Hepatocyte (in vitro differentiated cells): ENCODE results near the gene DGCR8. TPM values are rescaled to one million over a fixed set of nuclear protein-coding genes. Genes with fewer than 3 reads are reported as not detected.

Experiments
- DNase-seq: peaks from one replicate; pipeline ENCODE4 v3.0.0-alpha.2; 2016; ENCODE audit warnings: low spot score
- H2AFZ ChIP-seq: fragments of 200-600 bp; sonication (generic); 2 replicates; pipeline ENCODE4 v1.6.0; 2016; ENCODE audit warnings: antibody characterized with exemption, mild to moderate bottlenecking
- H3K27ac ChIP-seq: fragments of 200-600 bp; sonication (generic); 2 replicates; pipeline ENCODE4 v1.5.1; 2016; ENCODE audit warnings: mild to moderate bottlenecking
- H3K27me3 ChIP-seq: fragments of 200-600 bp; sonication (generic); 2 replicates; pipeline ENCODE4 v1.6.1; 2016
- H3K36me3 ChIP-seq: fragments of 200-600 bp; sonication (generic); replicated peaks from 2 replicates; pipeline ENCODE4 v1.5.1; 2016; ENCODE audit warnings: low read depth; ENCODE audit not compliant: insufficient read depth
- H3K4me1 ChIP-seq: fragments of 200-600 bp; sonication (generic); 2 replicates; pipeline ENCODE4 v1.5.1; 2016; ENCODE audit warnings: mild to moderate bottlenecking, moderate library complexity; ENCODE audit not compliant: insufficient read depth
- H3K4me2 ChIP-seq: fragments of 200-600 bp; sonication (generic); 2 replicates; pipeline ENCODE4 v1.6.0; 2016
- H3K4me3 ChIP-seq: fragments of 200-600 bp; sonication (generic); 2 replicates; pipeline ENCODE4 v1.5.1; 2016; ENCODE audit warnings: mild to moderate bottlenecking
- H3K79me2 ChIP-seq: fragments of 200-600 bp; sonication (generic); 2 replicates; pipeline ENCODE4 v1.6.0; 2017; ENCODE audit warnings: mild to moderate bottlenecking
- H3K9me2 ChIP-seq: fragments of 200-600 bp; sonication (generic); replicated peaks from 2 replicates; pipeline ENCODE4 v1.6.0; 2017; ENCODE audit warnings: mild to moderate bottlenecking; ENCODE audit not compliant: insufficient read depth
- H3K9me3 ChIP-seq: fragments of 200-600 bp; sonication (generic); 2 replicates; pipeline ENCODE4 v1.5.1; 2016; ENCODE audit warnings: low read depth, mild to moderate bottlenecking
- H4K20me1 ChIP-seq: fragments of 200-600 bp; sonication (generic); 2 replicates; pipeline ENCODE4 v1.6.0; 2016; ENCODE audit warnings: mild to moderate bottlenecking; ENCODE audit not compliant: insufficient read depth, poor library complexity, severe bottlenecking
- CTCF ChIP-seq: fragments of 200-600 bp; sonication (generic); IDR thresholded peaks from 2 replicates; pipeline ENCODE4 v1.5.1; 2016; ENCODE audit warnings: antibody characterized with exemption, mild to moderate bottlenecking; ENCODE audit not compliant: poor library complexity
- EZH2 ChIP-seq: fragments of 200-600 bp; sonication (generic); IDR thresholded peaks from 2 replicates; pipeline ENCODE4 v1.6.1; 2016; ENCODE audit warnings: antibody characterized with exemption, mild to moderate bottlenecking, borderline replicate concordance
- EZH2phosphoT487 ChIP-seq: fragments of 200-600 bp; sonication (generic); IDR thresholded peaks from one replicate; pipeline ENCODE4 v1.6.1; 2018; ENCODE audit warnings: antibody characterized with exemption, mild to moderate bottlenecking, low read depth, moderate library complexity; ENCODE audit not compliant: unreplicated experiment, severe bottlenecking
- WGBS: methylation state at CpG from one replicate; pipeline ENCODE4 v1.1.6; 2016; ENCODE audit warnings: low lambda C conversion rate; ENCODE audit errors: missing lambda C conversion rate; 5-methylcytosine and 5-hydroxymethylcytosine counted together
- polyA plus RNA-seq: library from polyadenylated mRNA; unstranded; fragments of >200 nt; fragmentation: Nextera tagmentation; extraction: Ambion mirVana; gene quantifications from 2 replicates; pipeline ENCODE4 v1.2.1, GENCODE V29; 2016
- total RNA-seq: library from RNA; depleted of rRNA; stranded (reverse); fragments of >200 nt; gene quantifications from 2 replicates; pipeline ENCODE4 v1.2.3, GENCODE V29; 2014

Gene DGCR8
- total and polyA plus RNA-seq, 2 experiments from 2014 or later: 10.8 to 18.3 TPM

GRCh38 chr22:20096574-20097420 lies 16.8 kb downstream of the DGCR8 start:
- Histone ChIP-seq H3K27ac (no peak overlapping the region), H3K4me3 (no peak overlapping the region), H3K9me3 (no peaks in the 10 kb centered on the region), H2AFZ (no peak overlapping the region), H3K36me3 (no peaks in the 10 kb centered on the region), H3K27me3 (no peaks in the 10 kb centered on the region), H3K79me2 (peaks cover 26% of the 10 kb centered on the region), H3K9me2 (no peaks in the 10 kb centered on the region), H3K4me1 (no peaks in the 10 kb centered on the region), H3K4me2 (no peak overlapping the region), H4K20me1 (no peaks in the 10 kb centered on the region)
- no peak for DNase-seq
- 94% methylated on average over 2 of the region's 2 CpGs for WGBS
- no peak for TF ChIP-seq EZH2phosphoT487
- no peak for TF ChIP-seq CTCF
- TF ChIP-seq EZH2: no peak

- Histone ChIP-seq H3K79me2 (peaks cover 33% of the 10 kb centered on the region), H3K4me3 (no peak overlapping the region), H3K36me3 (no peaks in the 10 kb centered on the region)
Measured at GRCh38 chr22:20099099-20099711, 19.2 kb downstream of the DGCR8 start.

GRCh38 chr22:20101638-20102037 lies 21.6 kb downstream of the DGCR8 start:
- no peak for DNase-seq
- Histone ChIP-seq H3K4me2 (no peak overlapping the region), H3K36me3 (no peaks in the 10 kb centered on the region), H4K20me1 (no peaks in the 10 kb centered on the region), H3K9me2 (no peaks in the 10 kb centered on the region), H3K4me3 (no peak overlapping the region), H2AFZ (no peak overlapping the region), H3K27ac (no peak overlapping the region), H3K4me1 (no peaks in the 10 kb centered on the region), H3K27me3 (no peaks in the 10 kb centered on the region), H3K9me3 (no peaks in the 10 kb centered on the region), H3K79me2 (peaks cover 26% of the 10 kb centered on the region)
- WGBS: 98% methylated on average over 8 of the region's 8 CpGs
- TF ChIP-seq CTCF (no peak), EZH2 (no peak), EZH2phosphoT487 (no peak)

More at GRCh38 chr22:20099099-20099711, 19.2 kb downstream of the DGCR8 start:
- Histone ChIP-seq H4K20me1 (no peaks in the 10 kb centered on the region), H2AFZ (no peak overlapping the region), H3K4me1 (no peaks in the 10 kb centered on the region), H3K9me2 (no peaks in the 10 kb centered on the region), H3K27ac (no peak overlapping the region), H3K27me3 (no peaks in the 10 kb centered on the region), H3K4me2 (no peak overlapping the region), H3K9me3 (no peaks in the 10 kb centered on the region)
- WGBS: 100% methylated on average over 6 of the region's 6 CpGs
- DNase-seq: no peak
- TF ChIP-seq CTCF (no peak), EZH2phosphoT487 (no peak), EZH2 (no peak)
